ENCODE measurements around the gene PCDH9.

GRCh38 chr13:67076378-67076777, 153.8 kb downstream of the PCDH9 start:
- TF ChIP-seq POLR2A (IDR thresholded peaks at IDR 0.05) (no peak), CTCF (IDR thresholded peaks at IDR 0.05) (no peak)

Data from thyroid gland (tissue), 4 donors.